ENCODE results near the gene BTD. TPM values are rescaled to one million over a fixed set of nuclear protein-coding genes. Genes with fewer than 3 reads are reported as not detected.

Gene BTD
- total and polyA plus RNA-seq, 2 experiments from 2014 or later, result 17.8 to 20.0 TPM

GRCh38 chr3:15653321-15653720 lies 51.8 kb downstream of the BTD start (continued):
- TF ChIP-seq ZNF462 (CRISPR knock-in tag; IDR thresholded peaks at IDR 0.05), result no peak
- TF ChIP-seq CREB1 (CRISPR knock-in tag; IDR thresholded peaks at IDR 0.05; ENCODE audit: low read depth), result no peak
- TF ChIP-seq JUNB (IDR thresholded peaks at IDR 0.05; ENCODE audit: unreplicated experiment), result no peak
- no peak for TF ChIP-seq EZH2 (IDR thresholded peaks at IDR 0.05; ENCODE audit: low read depth, unreplicated experiment)
- TF ChIP-seq STAT1 (IDR thresholded peaks at IDR 0.05; ENCODE audit: unreplicated experiment), result no peak
- no peak for TF ChIP-seq POLR2AphosphoS5 (IDR thresholded peaks at IDR 0.05; ENCODE audit: low read depth)
- TF ChIP-seq NANOG (IDR thresholded peaks at IDR 0.05; ENCODE audit: borderline replicate concordance), result no peak
- no peak for TF ChIP-seq EZH2phosphoT487 (IDR thresholded peaks at IDR 0.05; ENCODE audit: unreplicated experiment)
- no peak for TF ChIP-seq ZNF114 (CRISPR knock-in tag; IDR thresholded peaks at IDR 0.05)
- TF ChIP-seq CTCF (conservative IDR thresholded peaks at IDR 0.05; ENCODE audit: low read depth in 2 of 2), result no peak
